Measurements from ENCODE around the gene ZDHHC19.
"Not testable (repeated sequence)": the region's sequence is repeated elsewhere in the genome, so short reads cannot be mapped to it uniquely, and the experiment has no call there.

The ZDHHC19 gene

GRCh38 chr3:196198771-196199753, 12.1 kb downstream of the ZDHHC19 start:
- DNase-seq = no peak

- no peak for DNase-seq
Observed at GRCh38 chr3:196198081-196198675, 13.0 kb downstream of the ZDHHC19 start.

GRCh38 chr3:196197524-196197923, 13.7 kb downstream of the ZDHHC19 start:
- no peak for DNase-seq

GRCh38 chr3:196195664-196196265, 15.4 kb downstream of the ZDHHC19 start:
- DNase-seq = no peak

GRCh38 chr3:196194542-196194915, 16.7 kb downstream of the ZDHHC19 start:
- DNase-seq = no peak

GRCh38 chr3:196193736-196194541, 17.3 kb downstream of the ZDHHC19 start:
- no peak for DNase-seq

GRCh38 chr3:196193133-196193735, 18.0 kb downstream of the ZDHHC19 start:
- DNase-seq = peak; percentile 27 to 55

- DNase-seq = no peak
Observed at GRCh38 chr3:196192524-196193051, 18.6 kb downstream of the ZDHHC19 start.

- no peak for DNase-seq
Observed at GRCh38 chr3:196192036-196192523, 19.1 kb downstream of the ZDHHC19 start.

- no peak for DNase-seq
Observed at GRCh38 chr3:196189566-196190347, 21.4 kb downstream of the ZDHHC19 start.

GRCh38 chr3:196186651-196187573, 24.3 kb downstream of the ZDHHC19 start:
- peak in 1 of 2 experiments; percentile 25 for DNase-seq

- no peak for DNase-seq
Observed at GRCh38 chr3:196184881-196185280, 26.3 kb downstream of the ZDHHC19 start.

- not testable (repeated sequence) for DNase-seq
Observed at GRCh38 chr3:196184169-196184432, 27.1 kb downstream of the ZDHHC19 start.

- no peak for DNase-seq
Observed at GRCh38 chr3:196181127-196181546, 30.1 kb downstream of the ZDHHC19 start.

GRCh38 chr3:196180346-196180745, 30.9 kb downstream of the ZDHHC19 start:
- no peak for DNase-seq

GRCh38 chr3:196179380-196180308, 31.6 kb downstream of the ZDHHC19 start:
- DNase-seq = peak; percentile 87 to 95

GRCh38 chr3:196178993-196179379, 32.2 kb downstream of the ZDHHC19 start:
- no peak for DNase-seq

GRCh38 chr3:196177967-196178366, 33.2 kb downstream of the ZDHHC19 start:
- DNase-seq = no peak

- DNase-seq = no peak
Observed at GRCh38 chr3:196177567-196177966, 33.6 kb downstream of the ZDHHC19 start.
